ENCODE data around the gene PNPO.
"Not testable (repeated sequence)": the region's sequence is repeated elsewhere in the genome, so short reads cannot be mapped to it uniquely, and the experiment has no call there.

PNPO gene

GRCh38 chr17:47980541-47980940, 39.2 kb downstream of the PNPO start:
- no peak for DNase-seq

- no peak for DNase-seq
Observed at GRCh38 chr17:47981462-47981861, 40.1 kb downstream of the PNPO start.

GRCh38 chr17:47982091-47982617, 40.8 kb downstream of the PNPO start:
- no peak for DNase-seq

- no peak for DNase-seq
Observed at GRCh38 chr17:47982645-47983390, 41.4 kb downstream of the PNPO start.

- DNase-seq = no peak
Observed at GRCh38 chr17:47983492-47984223, 42.3 kb downstream of the PNPO start.

GRCh38 chr17:47986520-47986919, 45.1 kb downstream of the PNPO start:
- DNase-seq = no peak

- no peak for DNase-seq
Observed at GRCh38 chr17:47987240-47987835, 46.0 kb downstream of the PNPO start.

- DNase-seq = not testable (repeated sequence)
Observed at GRCh38 chr17:47988445-47988844, 47.1 kb downstream of the PNPO start.

GRCh38 chr17:47989159-47989558, 47.8 kb downstream of the PNPO start:
- DNase-seq = no peak

- DNase-seq = no peak
Observed at GRCh38 chr17:47989700-47990099, 48.3 kb downstream of the PNPO start.

GRCh38 chr17:47990962-47991731, 49.8 kb downstream of the PNPO start:
- no peak for DNase-seq

- DNase-seq = no peak
Observed at GRCh38 chr17:47992216-47992615, 50.8 kb downstream of the PNPO start.

GRCh38 chr17:47993031-47993564, 51.7 kb downstream of the PNPO start:
- DNase-seq = no peak

- DNase-seq = no peak
Observed at GRCh38 chr17:47993964-47994363, 52.6 kb downstream of the PNPO start.

GRCh38 chr17:47994724-47995123, 53.4 kb downstream of the PNPO start:
- no peak for DNase-seq

- DNase-seq = no peak
Observed at GRCh38 chr17:47995241-47995935, 54.0 kb downstream of the PNPO start.

GRCh38 chr17:47996201-47996600, 54.8 kb downstream of the PNPO start:
- no peak for DNase-seq

- DNase-seq = no peak
Observed at GRCh38 chr17:47997586-47997985, 56.2 kb downstream of the PNPO start.

GRCh38 chr17:47998044-47998443, 56.7 kb downstream of the PNPO start:
- DNase-seq = no peak

Measured in activated CD4-positive, CD25-positive, alpha-beta regulatory T cell (primary cell).